IMR-90 (cell line): ENCODE results near the gene TMEM38A. TPM values are rescaled to one million over a fixed set of nuclear protein-coding genes. Genes with fewer than 3 reads are reported as not detected.
"Not testable (repeated sequence)": the region's sequence is repeated elsewhere in the genome, so short reads cannot be mapped to it uniquely, and the experiment has no call there.

Experiments
- ATAC-seq: fragments of 200-7000 bp; cut with Tn5 transposase; 2 replicates; pipeline ENCODE4 v1.9.1; 2020; ENCODE audit warnings: low read depth, mild to moderate bottlenecking, moderate library complexity
- BruUV-seq: library from RNA; stranded (reverse); fragments of 400-500 nt; replicated peaks from 2 replicates; lab custom pipeline; 2021; lab: Mats Ljungman, UMichigan
- CTCF ChIA-PET: fragments of 300-600 bp; formaldehyde crosslinking; extraction: SDS; loops from one replicate; lab custom pipeline; 2021; ENCODE audit warnings: antibody characterized with exemption; lab: Yijun Ruan, JAX
- POLR2A ChIA-PET: fragments of 300-600 bp; sonication (Branson Sonifier 250); formaldehyde crosslinking; loops from one replicate; lab custom pipeline; 2022; ENCODE audit warnings: antibody characterized with exemption; ENCODE audit not compliant: unreplicated experiment; lab: Charles Lee
- DNase-seq: peaks from one replicate; pipeline ENCODE4 v3.0.0; 2013
- H2AFZ ChIP-seq: replicated peaks from 2 replicates; pipeline ENCODE3; 2013; ENCODE audit warnings: low read length, mild to moderate bottlenecking; ENCODE audit not compliant: poor library complexity
- H2AK5ac ChIP-seq: 2 replicates; pipeline ENCODE4 v1.6.1; 2013; ENCODE audit warnings: low read depth, low read length, inconsistent platforms
- H2AK9ac ChIP-seq: replicated peaks from 2 replicates; pipeline ENCODE3; 2013; ENCODE audit warnings: mild to moderate bottlenecking, low read depth, low read length, moderate library complexity; ENCODE audit not compliant: poor library complexity
- H2BK120ac ChIP-seq: 2 replicates; pipeline ENCODE4 v1.6.1; 2013; ENCODE audit warnings: low read depth, low read length, inconsistent platforms
- H2BK15ac ChIP-seq: 3 replicates; pipeline ENCODE4 v1.6.1; 2013; ENCODE audit warnings: low read depth, low read length, inconsistent platforms
- H2BK20ac ChIP-seq: 2 replicates; pipeline ENCODE4 v1.6.1; 2013; ENCODE audit warnings: low read depth, mild to moderate bottlenecking, inconsistent platforms, low read length, moderate library complexity
- H2BK5ac ChIP-seq: 2 replicates; pipeline ENCODE4 v1.6.1; 2013; ENCODE audit warnings: mild to moderate bottlenecking, low read depth, low read length, inconsistent platforms; ENCODE audit not compliant: poor library complexity, severe bottlenecking
- H3K14ac ChIP-seq: replicated peaks from 2 replicates; pipeline ENCODE4 v1.6.1; 2013; ENCODE audit warnings: low read depth, low read length, inconsistent platforms
- H3K18ac ChIP-seq: 2 replicates; pipeline ENCODE4 v1.6.1; 2013; ENCODE audit warnings: low read depth, low read length, control low read depth
- H3K23ac ChIP-seq: 2 replicates; pipeline ENCODE4 v1.6.1; 2013; ENCODE audit warnings: low read depth, low read length, inconsistent platforms
- H3K27ac ChIP-seq: 2 replicates; pipeline ENCODE4 v1.5.1; 2013; ENCODE audit warnings: mild to moderate bottlenecking, control low read depth, low read length; ENCODE audit not compliant: insufficient read depth
- H3K27me3 ChIP-seq: 2 replicates; pipeline ENCODE4 v1.6.1; 2013; ENCODE audit warnings: low read length; ENCODE audit not compliant: control insufficient read depth, insufficient read depth
- H3K36me3 ChIP-seq: 2 replicates; pipeline ENCODE4 v1.6.1; 2013; ENCODE audit warnings: low read length, mixed read lengths; ENCODE audit not compliant: control insufficient read depth, insufficient read depth
- H3K4ac ChIP-seq: 2 replicates; pipeline ENCODE4 v1.6.1; 2013; ENCODE audit warnings: low read depth, low read length, inconsistent platforms
- H3K4me1 ChIP-seq: 2 replicates; pipeline ENCODE4 v1.6.1; 2013; ENCODE audit warnings: low read length, mixed read lengths; ENCODE audit not compliant: control insufficient read depth, insufficient read depth
- H3K4me2 ChIP-seq: 2 replicates; pipeline ENCODE4 v1.6.1; 2013; ENCODE audit warnings: low read depth, mild to moderate bottlenecking, control low read depth, low read length, moderate library complexity
- H3K4me3 ChIP-seq: 2 replicates; pipeline ENCODE4 v1.5.1; 2013; ENCODE audit warnings: low read depth, mild to moderate bottlenecking, control low read depth, low read length, moderate library complexity; ENCODE audit not compliant: insufficient read depth
- H3K56ac ChIP-seq: 2 replicates; pipeline ENCODE4 v1.6.1; 2013; ENCODE audit warnings: low read length, inconsistent platforms; ENCODE audit not compliant: insufficient read depth; ENCODE audit errors: extremely low read depth
- H3K79me1 ChIP-seq, 2 experiments: 2 replicates each; pipeline ENCODE4 v1.6.1; 2013; ENCODE audit warnings: low read length in 2 of 2, inconsistent platforms in 1 of 2, low read depth in 1 of 2
- H3K9ac ChIP-seq: 2 replicates; pipeline ENCODE4 v1.6.1; 2013; ENCODE audit warnings: low read depth, low read length, control low read depth
- H3K9me1 ChIP-seq: 2 replicates; pipeline ENCODE4 v1.6.1; 2013; ENCODE audit warnings: low read length, inconsistent platforms; ENCODE audit not compliant: insufficient read depth
- H3K9me3 ChIP-seq: 2 replicates; pipeline ENCODE4 v1.6.1; 2013; ENCODE audit warnings: low read length; ENCODE audit not compliant: control insufficient read depth, insufficient read depth
- H4K20me1 ChIP-seq: 2 replicates; pipeline ENCODE4 v1.6.1; 2013; ENCODE audit warnings: low read length, inconsistent platforms; ENCODE audit not compliant: insufficient read depth
- H4K5ac ChIP-seq: 2 replicates; pipeline ENCODE4 v1.6.1; 2013; ENCODE audit warnings: mild to moderate bottlenecking, low read depth, low read length, control low read depth
- H4K8ac ChIP-seq, 2 experiments: 2 replicates each; pipeline ENCODE4 v1.6.1; 2013; ENCODE audit warnings: low read depth in 2 of 2, low read length in 2 of 2, control low read depth in 1 of 2, inconsistent platforms in 1 of 2
- H4K91ac ChIP-seq: 2 replicates; pipeline ENCODE4 v1.6.1; 2013; ENCODE audit warnings: low read depth, low read length, inconsistent platforms; ENCODE audit not compliant: insufficient read depth
- MXI1 ChIP-seq: IDR thresholded peaks from 2 replicates; pipeline ENCODE4 v1.6.1; 2012; ENCODE audit warnings: low read depth, mild to moderate bottlenecking, low read length, moderate library complexity, borderline replicate concordance
- WGBS, 2 experiments: methylation state at CpG; one replicate each; pipeline versions ENCODE4 v1.1.5 to v1.1.7; 2013; ENCODE audit warnings: missing lambda C conversion rate in 2 of 2; ENCODE audit not compliant: insufficient read length in 1 of 2; ENCODE audit errors: extremely low coverage in 2 of 2; 5-methylcytosine and 5-hydroxymethylcytosine counted together
- dilution Hi-C: fragments of 300-500 bp; cut with HindIII; formaldehyde crosslinking; loops from one replicate; pipeline ENCODE4 v1.14.3; 2018; ENCODE audit warnings: low sequenced_read_pairs; ENCODE audit not compliant: unreplicated experiment
- in situ Hi-C: fragments of 300-500 bp; cut with MboI; formaldehyde crosslinking; loops from 3 replicates; pipeline ENCODE4 v1.14.3; 2019; ENCODE audit warnings: low sequenced_read_pairs, inconsistent platforms, mixed read lengths
- intact Hi-C: fragments of 100-400 bp; cut with micrococcal nuclease; formaldehyde crosslinking; loops from 2 replicates; pipeline ENCODE4 v1.10.0; 2022
- polyA plus RNA-seq, 3 experiments: library from polyadenylated mRNA; depleted of rRNA; stranded (reverse); fragments of >200 nt; gene quantifications; 2 replicates each; pipeline ENCODE4 v1.2.3, GENCODE V29; 2012; ENCODE audit warnings: low replicate concordance in 1 of 3
- total RNA-seq: library from RNA; depleted of rRNA; stranded (reverse); fragments of >200 nt; gene quantifications from 2 replicates; pipeline ENCODE4 v1.2.3, GENCODE V29; 2012

The TMEM38A gene
- total and polyA plus RNA-seq, 2 of the 4 experiments (the other 2 are of a cell fraction) = 1.3 to 2.0 TPM

DNA sequence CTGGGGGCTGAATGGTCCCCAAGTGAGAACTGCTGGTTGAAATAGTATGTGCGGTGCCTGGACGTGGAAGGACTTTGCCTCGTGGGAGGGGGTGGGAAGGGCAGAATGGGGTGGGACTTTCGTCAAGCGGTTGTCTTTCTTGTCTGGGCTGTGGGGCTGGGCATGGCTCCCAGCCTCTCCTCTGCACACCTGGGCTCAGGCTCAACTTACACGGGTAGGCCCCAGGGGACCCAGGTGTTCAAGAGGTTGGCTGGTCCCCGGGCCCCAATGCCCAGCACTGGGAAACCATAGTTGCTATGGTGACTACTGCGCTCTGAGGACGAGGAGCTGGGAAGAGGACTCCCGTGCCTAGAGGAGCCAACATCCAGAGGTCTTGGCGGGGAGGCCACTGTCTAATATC, 66.0 kb downstream of the TMEM38A start:
- H4K8ac ChIP-seq = no peak overlapping the region
- dilution Hi-C loops = no loop called here

DNA sequence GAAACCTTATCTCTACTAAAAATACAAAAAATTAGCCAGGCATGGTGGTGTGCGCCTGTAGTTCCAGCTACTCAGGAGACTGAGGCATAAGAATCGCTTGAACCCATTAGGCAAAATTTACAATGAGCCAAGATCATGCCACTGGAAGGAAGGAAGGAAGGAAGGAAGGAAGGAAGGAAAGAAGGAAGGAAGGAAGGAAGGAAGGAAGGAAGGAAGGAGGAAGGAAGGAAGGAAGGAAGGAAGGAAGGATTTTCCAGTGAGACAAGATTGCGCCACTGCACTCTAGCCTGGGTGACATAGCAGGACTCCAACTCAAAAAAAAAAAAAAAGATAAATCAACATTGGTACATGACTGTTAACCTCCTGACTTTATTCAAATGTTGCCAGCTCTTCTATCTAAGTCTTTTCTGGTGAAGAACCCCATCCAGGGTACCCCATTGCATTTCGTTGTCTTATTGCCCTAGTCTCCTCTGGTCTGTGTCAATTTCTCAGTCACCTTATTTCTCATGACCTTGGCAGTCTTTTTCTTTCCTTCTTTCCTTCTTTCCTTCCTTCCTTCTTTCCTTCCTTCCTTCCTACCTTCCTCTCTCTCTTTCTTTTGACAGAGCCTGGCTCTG, 74.8 kb downstream of the TMEM38A start:
- 25% methylated on average over 1 of the region's 4 CpGs; no CpG with 5 or more reads in 1 of the 2 experiments for WGBS, 2 experiments
- H3K27me3 ChIP-seq, H3K36me3 ChIP-seq, H3K79me1 ChIP-seq, H3K4ac ChIP-seq, POLR2A ChIA-PET, intact Hi-C loops, H3K9me1 ChIP-seq, H3K4me1 ChIP-seq, H2AFZ ChIP-seq, BruUV-seq, H3K56ac ChIP-seq, H3K4me2 ChIP-seq, DNase-seq, ATAC-seq, H2BK20ac ChIP-seq, H2BK5ac ChIP-seq, H2BK120ac ChIP-seq, H3K4me3 ChIP-seq, H3K14ac ChIP-seq, H2AK5ac ChIP-seq, in situ Hi-C loops, H3K23ac ChIP-seq, H2AK9ac ChIP-seq, H4K8ac ChIP-seq, CTCF ChIA-PET, H2BK15ac ChIP-seq, H3K18ac ChIP-seq, H3K9ac ChIP-seq, H4K20me1 ChIP-seq, H4K5ac ChIP-seq, H3K9me3 ChIP-seq, dilution Hi-C loops, H3K27ac ChIP-seq, H4K91ac ChIP-seq: not testable (repeated sequence)

More for the DNA sequence above, 66.0 kb downstream of the TMEM38A start:
- Histone ChIP-seq H3K79me1 (no peaks in the 10 kb centered on the region), H4K91ac (no peak overlapping the region), H3K9ac (no peak overlapping the region), H4K20me1 (no peaks in the 10 kb centered on the region), H3K36me3 (no peaks in the 10 kb centered on the region), H3K4ac (no peak overlapping the region), H2BK20ac (no peak overlapping the region), H2AFZ (no peak overlapping the region), H3K4me2 (no peak overlapping the region), H3K4me1 (no peaks in the 10 kb centered on the region), H2AK5ac (no peak overlapping the region), H3K23ac (no peak overlapping the region), H2AK9ac (no peak overlapping the region), H3K14ac (no peak overlapping the region), H3K9me1 (no peaks in the 10 kb centered on the region), H3K9me3 (peaks cover 2% of the 10 kb centered on the region; the same call in 1 of the 2 replicates), H4K5ac (no peak overlapping the region), H3K27me3 (no peaks in the 10 kb centered on the region; the same call in 1 of the 2 replicates), H2BK15ac (no peak overlapping the region), H3K56ac (no peak overlapping the region), H3K4me3 (no peak overlapping the region), H2BK5ac (no peak overlapping the region), H3K27ac (no peak overlapping the region), H3K18ac (no peak overlapping the region), H2BK120ac (no peak overlapping the region)
- ChIA-PET POLR2A (no interaction called here), CTCF (no interaction called here)
- no peak for DNase-seq
- WGBS, 2 experiments = 62% methylated on average over 4 of the region's 11 CpGs; no CpG with 5 or more reads in 1 of the 2 experiments
- in situ Hi-C loops (no loop called here), intact Hi-C loops (no loop called here)
- BruUV-seq = no TSS peak
- TF ChIP-seq MXI1 = no peak
- no peak for ATAC-seq
